Neural progenitor cell (in vitro differentiated cells): ENCODE results near the gene SMARCB1.

Experiments
- EZH2 ChIP-seq: fragments of 200-600 bp; sonication (generic); IDR thresholded peaks from 2 replicates; pipeline ENCODE4 v1.6.1; 2017; ENCODE audit warnings: antibody characterized with exemption, mild to moderate bottlenecking, moderate library complexity
- TF ChIP-seq, protein P1 (sequence below): fragments of 200-600 bp; sonication (generic); IDR thresholded peaks from 2 replicates; pipeline ENCODE4 v1.5.1; 2017; ENCODE audit warnings: antibody characterized with exemption, mild to moderate bottlenecking

DNA sequence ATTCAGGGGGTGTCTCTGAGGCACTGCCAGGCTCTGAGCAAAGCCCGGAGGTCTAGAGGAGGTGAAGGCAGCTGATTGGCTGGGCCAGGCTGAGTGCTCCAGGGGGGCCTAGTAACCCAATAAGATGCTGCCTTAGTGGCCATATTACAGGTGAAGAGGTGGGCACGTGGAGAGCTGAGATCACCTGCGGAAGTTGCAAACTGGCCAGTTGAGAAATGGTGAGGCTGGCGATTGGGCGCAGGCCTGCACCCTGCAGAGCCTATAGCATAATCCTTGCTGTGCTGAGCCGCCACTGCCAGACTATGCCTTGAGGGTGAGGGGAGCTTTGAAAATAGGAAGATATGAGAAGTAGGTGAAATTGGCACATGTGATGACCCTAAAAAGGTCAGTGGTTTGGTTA lies 30.4 kb downstream of the SMARCB1 start:
- TF ChIP-seq, protein P1, sequence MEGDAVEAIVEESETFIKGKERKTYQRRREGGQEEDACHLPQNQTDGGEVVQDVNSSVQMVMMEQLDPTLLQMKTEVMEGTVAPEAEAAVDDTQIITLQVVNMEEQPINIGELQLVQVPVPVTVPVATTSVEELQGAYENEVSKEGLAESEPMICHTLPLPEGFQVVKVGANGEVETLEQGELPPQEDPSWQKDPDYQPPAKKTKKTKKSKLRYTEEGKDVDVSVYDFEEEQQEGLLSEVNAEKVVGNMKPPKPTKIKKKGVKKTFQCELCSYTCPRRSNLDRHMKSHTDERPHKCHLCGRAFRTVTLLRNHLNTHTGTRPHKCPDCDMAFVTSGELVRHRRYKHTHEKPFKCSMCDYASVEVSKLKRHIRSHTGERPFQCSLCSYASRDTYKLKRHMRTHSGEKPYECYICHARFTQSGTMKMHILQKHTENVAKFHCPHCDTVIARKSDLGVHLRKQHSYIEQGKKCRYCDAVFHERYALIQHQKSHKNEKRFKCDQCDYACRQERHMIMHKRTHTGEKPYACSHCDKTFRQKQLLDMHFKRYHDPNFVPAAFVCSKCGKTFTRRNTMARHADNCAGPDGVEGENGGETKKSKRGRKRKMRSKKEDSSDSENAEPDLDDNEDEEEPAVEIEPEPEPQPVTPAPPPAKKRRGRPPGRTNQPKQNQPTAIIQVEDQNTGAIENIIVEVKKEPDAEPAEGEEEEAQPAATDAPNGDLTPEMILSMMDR = no peak
- no peak for TF ChIP-seq EZH2
